ENCODE measurements around the gene RAD1. TPM values are rescaled to one million over a fixed set of nuclear protein-coding genes. Genes with fewer than 3 reads are reported as not detected.
"Not testable (repeated sequence)": the region's sequence is repeated elsewhere in the genome, so short reads cannot be mapped to it uniquely, and the experiment has no call there.

The RAD1 gene
- total RNA-seq, 1 donor from 2014 or later, result 23.7 TPM

DNA sequence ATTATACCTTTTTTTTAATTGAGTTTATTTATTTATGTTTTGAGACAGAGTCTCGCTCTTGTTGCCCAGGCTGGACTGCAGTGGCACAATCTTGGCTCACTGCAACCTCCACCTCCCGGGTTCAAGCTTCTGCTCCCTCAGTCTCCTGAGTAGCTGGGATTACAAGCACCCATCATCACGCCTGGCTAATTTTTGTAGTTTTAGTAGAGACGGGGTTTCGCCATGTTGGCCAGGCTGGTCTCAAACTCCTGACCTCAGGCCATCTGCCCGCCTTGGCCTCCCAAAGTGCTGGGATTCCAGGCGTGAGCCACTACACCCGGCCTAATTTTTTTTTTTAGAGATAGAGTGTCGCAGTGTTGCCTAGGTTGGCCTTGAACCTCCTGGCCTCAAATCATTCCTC lies 8.0 kb upstream of the RAD1 start:
- intact Hi-C loops (cut with micrococcal nuclease); ATAC-seq; DNase-seq: not testable (repeated sequence)

DNA sequence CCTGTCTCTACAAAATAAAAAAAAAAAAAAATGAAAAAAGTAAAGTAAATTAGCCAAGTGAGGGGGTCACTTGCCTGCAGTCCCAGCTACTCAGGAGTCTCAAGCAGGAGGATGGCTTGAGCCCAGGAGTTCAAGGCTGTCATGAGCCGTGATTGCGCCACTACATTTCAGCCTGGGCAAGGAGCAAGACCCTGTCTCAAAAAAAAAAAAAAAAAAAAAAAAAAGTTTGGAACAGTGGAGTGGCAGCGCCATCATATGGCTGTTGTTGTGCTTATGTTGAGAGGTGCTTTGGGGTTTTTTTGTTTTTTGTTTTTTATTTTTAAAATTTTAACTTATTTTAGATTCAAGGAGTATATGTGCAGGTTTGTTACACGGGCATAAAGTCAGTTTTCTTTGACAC lies 3.8 kb upstream of the RAD1 start:
- ATAC-seq, result no peak
- intact Hi-C loops (cut with micrococcal nuclease), result no loop called here
- DNase-seq, result no peak

DNA sequence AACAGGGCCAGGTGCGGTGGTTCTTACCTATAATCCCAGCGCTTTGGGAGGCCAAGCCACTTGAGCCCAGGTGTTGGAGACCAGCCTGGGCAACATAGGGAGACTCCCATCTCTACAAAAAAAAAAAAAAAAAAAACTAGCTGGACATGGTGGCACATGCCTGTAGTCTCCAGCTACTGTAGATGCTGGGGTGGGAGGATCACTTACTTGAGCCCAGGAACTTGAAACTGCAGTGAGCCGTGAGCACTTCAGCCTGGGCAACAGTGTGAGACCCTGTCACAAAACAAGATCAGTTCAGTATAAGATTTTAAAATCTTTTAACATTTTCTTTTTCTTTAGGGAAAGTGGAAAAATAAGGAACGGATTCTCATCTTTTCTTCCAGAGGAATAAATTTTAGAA lies 2.7 kb upstream of the RAD1 start:
- DNase-seq (no peak), ATAC-seq (no peak)
- intact Hi-C loops (cut with micrococcal nuclease), result no loop called here

DNA sequence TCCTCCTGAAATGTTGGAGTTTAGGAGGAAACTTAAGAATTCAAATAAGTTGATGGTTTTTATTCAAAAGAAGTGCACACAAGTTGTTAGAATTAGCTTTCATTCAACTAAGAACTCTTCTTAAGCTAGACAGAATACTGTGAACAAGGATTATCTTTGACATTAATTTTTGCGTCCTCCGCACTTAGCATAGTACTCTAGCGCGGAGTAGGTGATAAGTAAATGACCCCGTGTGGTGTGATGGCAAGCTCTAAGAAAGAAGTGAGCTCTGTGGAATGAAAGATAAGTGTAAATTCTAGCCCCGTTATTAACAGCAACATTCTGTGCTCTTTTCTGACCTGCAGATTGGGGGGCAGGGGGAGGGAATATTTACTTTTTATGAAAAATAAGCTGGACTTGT lies 1.2 kb upstream of the RAD1 start:
- no peak for ATAC-seq
- intact Hi-C loops (cut with micrococcal nuclease), result no loop called here
- no peak for DNase-seq

DNA sequence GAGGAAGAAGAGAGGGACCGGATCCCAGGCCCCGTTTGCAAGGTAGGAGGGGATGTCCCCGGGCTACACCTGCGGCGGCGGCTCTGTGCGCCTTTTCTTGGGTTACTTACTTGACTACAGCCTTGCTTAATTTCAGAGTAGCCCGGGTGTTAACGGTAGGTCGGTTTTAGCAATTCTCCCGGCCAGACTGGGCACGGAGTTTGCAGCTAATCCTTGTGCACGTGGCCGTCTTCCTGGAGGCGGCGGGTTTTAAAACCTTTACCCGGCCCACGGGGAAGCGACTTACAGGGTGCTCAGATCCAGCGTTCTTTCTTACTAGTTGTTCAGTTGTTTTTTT lies 520 bp upstream of the RAD1 start:
- intact Hi-C loops (cut with micrococcal nuclease), result no loop called here
- ATAC-seq (no peak), DNase-seq (no peak)

DNA sequence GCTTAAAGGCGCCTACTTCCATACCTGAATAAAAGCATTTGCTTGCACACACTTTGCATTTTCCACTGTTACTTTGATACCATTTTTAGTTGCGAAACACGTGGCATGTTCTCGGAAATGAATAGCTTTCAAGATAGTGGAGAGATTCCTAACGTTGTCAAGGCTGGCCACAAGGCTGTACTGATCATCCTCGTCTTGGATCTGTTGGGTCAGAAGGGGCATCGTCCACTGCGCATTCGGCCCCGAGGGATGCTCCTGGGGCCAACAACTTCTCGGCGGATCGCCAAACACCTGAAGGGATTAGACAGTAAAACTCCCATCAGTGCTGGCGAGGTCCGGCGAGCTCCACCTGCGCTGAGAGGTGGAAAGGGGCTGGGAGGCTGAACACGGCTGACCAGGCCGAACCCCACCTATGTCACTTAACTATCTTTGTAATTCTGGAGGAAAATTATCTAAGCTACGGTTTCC lies 599 bp downstream of the RAD1 start:
- ATAC-seq, result peak; percentile 5
- intact Hi-C loops (cut with micrococcal nuclease), result no loop called here
- DNase-seq, result peak; percentile 46

DNA sequence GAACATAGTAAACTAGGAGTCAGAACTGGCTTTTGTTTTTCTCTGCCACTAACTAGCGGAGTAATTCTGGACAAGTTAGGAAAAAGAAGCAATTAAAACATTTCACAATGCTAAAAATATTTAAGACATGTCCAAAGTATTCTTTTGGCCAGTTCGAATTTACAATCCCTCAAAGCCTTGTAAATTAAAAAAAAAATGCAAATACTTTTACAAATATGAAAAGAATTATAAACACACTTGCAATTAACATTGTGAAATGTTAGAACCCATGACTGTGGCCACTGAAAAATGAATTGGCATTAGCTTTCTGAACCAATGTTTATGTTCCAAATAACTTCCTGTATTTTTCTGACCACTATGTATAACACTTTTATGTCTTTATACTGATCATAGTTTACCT lies 2.2 kb downstream of the RAD1 start:
- no peak for ATAC-seq
- intact Hi-C loops (cut with micrococcal nuclease), result no loop called here
- DNase-seq, result no peak

DNA sequence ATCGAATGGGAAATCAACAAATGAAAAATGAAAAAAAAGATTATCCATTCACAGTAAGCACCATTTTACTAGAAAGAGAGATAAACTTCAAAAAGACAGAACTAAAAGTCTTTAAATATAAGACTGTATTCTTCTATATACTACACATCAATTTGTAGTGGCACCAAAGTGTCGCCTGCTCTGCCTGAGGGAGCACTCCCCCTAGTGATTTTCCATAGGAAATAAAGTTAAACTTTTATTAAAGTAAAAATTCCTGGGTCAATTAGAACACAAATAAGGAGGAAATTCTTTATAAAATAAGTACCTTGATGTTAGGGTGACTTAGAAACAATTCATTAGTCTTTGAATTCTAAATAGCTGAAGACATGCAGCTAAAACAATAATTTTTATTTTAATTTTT lies 9.7 kb downstream of the RAD1 start:
- ATAC-seq, result no peak

DNA sequence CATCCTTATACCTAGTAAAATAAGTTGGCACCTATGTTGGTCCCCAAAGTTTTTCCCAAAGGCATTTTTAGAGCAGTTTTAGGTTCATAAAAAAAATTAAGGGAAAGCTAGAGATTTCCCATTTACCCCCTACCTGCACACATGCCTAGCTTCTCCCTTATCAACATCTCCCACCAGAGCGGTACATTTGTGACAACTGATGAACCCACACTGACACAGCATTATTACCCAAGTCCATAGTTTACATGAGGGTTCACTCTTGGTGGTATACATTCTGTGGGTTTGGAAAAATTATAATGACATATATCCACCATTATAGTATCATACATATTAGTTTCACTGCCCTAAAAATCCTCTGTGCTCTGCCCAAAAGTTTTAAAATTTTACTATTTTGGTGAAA lies 12.0 kb downstream of the RAD1 start:
- DNase-seq, result no peak
- ATAC-seq, result no peak
- intact Hi-C loops (cut with micrococcal nuclease), result no loop called here

More for the DNA sequence above, 9.7 kb downstream of the RAD1 start:
- intact Hi-C loops (cut with micrococcal nuclease), result no loop called here
- no peak for DNase-seq

DNA sequence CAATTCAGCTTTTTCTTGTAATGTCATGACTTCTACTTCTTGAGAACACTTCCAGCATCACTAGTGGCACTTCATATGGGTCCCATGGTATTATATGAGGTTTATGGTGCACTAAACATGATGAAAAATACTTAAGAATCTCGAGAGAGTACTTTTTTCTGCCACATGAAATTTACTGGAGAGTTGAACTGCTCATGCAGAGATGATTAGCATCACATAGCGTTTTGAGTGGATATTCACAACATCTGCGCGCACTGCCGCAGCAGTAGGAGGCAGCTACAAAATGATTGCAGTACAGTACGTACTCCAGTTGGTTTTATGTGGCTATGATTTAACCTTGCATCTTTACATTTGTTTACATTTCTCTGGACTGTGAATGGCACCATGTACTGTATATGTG lies 14.7 kb downstream of the RAD1 start:
- ATAC-seq (no peak), DNase-seq (no peak)
- intact Hi-C loops (cut with micrococcal nuclease), result no loop called here

DNA sequence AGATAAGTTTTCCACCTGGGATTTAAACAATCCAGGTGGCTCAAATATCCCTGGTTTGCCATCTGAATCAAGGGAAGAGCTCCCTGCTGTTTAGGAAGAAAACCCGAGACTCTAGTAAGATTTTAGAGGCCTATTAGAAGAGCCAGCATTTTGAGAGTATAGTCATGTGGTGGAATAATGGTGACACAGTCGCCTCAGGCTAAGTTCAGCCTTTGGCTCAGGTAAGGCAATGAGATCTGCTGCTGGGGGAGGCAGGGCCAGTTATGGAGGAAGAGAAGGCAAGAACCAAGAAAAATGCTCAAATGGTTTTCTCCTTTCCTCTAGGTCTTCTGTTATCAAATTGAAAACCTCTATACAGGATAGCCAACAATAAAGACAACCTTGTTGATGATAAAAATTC lies 16.2 kb downstream of the RAD1 start:
- intact Hi-C loops (cut with micrococcal nuclease), result loop anchor here (2.0 kb wide), 1 partner anchor 376 kb away; no protein-coding TSS in a partner anchor
- DNase-seq (no peak), ATAC-seq (no peak)

DNA sequence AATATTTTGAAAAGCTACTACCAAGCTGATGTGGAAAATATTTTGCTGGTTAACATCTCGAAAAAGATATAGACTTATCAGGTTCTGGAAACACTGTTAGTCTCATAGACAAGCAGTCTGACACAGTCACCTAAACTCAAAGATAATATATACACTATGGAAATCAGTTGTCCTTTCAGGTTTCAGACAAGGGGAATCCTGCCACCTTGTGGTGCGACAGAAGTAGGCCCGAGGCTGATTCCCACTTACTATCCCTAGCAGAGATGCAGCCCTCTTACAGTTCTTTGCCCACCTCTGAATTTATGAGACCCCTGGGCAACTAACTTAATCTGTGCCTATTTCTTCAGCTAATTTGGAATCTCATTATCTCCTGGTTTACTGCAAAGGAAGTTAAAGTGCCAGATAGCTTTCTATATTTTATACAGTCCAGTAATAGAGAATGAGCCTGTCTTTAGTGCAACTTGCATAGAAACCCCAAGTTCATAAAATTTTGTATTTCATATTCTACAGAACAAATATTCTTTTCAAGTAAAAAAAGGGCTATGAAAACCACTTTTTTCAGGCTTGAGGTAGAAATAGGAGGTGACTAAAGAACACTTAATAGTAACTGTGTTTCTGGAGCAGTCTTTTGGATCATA lies 16.9 kb downstream of the RAD1 start:
- peak; percentile 80 for ATAC-seq
- DNase-seq, result peak; percentile 59
- intact Hi-C loops (cut with micrococcal nuclease), result loop anchor here (2.0 kb wide), 1 partner anchor 376 kb away; no protein-coding TSS in a partner anchor

DNA sequence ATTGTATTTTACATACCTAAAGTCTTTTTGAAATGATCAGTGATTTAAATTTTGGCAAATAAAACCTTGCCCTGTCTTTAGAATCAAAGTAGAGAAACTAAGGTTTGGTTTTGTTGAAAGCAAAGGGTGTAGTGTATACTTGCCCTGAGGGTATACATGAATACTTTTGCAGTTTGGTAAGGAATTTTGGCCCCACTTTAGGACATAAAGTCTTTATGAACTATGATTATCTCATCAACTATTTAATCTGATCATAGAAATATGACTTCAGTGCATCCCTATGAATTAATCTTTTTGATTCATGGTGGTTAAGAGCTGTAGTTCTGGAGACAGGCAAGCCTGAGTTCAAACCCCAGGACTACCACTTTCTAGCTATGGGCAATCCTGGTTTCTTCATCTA lies 17.7 kb downstream of the RAD1 start:
- intact Hi-C loops (cut with micrococcal nuclease), result loop anchor here (2.0 kb wide), 1 partner anchor 375 kb away; no protein-coding TSS in a partner anchor
- ATAC-seq (no peak), DNase-seq (no peak)

DNA sequence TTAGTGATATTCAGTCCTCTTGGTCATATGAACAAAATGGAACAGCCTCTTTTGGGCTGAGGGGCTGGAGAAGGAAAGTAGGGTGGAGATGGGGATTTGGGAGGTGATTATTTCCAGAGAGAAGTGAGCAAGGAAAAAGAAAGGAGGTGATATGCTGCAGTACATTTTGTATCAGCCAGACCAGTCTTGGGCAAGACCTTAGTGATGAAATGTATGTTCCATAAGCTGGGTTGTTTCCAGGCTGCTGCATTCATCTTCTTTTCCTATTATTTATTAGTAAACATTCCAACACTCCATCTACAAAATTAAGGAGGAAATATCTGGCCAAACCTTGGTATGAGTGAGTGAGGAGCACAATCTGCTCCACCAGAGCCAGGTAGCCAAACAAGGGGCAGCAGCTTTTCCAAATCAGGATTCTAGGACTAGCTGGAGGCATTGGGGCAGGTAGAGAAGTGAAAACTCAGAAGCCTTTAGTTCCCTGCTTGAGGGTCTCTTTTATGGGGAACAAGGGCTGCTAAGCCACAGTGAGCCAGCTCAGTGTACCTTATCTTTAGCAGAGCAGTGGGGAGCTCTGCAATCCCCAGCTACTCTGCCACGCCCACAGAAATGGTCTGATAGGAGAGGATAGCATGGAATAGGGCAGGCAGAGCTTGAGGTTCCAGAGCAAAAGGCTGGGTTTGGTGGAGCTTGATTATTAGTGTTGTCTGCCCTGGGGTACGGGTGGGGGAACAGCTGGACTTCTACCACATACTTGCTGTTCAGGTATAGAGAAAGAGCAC lies 19.5 kb downstream of the RAD1 start:
- intact Hi-C loops (cut with micrococcal nuclease), result no loop called here
- DNase-seq (no peak), ATAC-seq (no peak)

DNA sequence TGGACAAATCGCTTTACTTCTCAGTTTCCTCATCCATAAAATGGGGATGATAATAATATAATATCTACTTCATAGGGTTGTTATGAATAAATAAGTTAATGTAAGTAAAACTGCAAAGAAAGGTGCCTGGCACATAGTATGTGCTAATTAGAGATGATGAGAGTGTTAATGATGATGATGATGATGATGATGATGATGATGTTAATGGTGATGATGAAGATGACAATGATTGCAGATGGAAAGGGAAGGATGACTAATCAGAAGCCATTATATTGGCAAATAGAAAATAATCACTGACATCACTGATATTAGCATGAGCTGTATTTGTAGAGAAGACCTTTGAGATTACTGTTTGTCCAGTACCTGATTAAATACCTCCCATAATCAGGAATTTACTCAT lies 20.6 kb downstream of the RAD1 start:
- no peak for ATAC-seq
- intact Hi-C loops (cut with micrococcal nuclease), result no loop called here

DNA sequence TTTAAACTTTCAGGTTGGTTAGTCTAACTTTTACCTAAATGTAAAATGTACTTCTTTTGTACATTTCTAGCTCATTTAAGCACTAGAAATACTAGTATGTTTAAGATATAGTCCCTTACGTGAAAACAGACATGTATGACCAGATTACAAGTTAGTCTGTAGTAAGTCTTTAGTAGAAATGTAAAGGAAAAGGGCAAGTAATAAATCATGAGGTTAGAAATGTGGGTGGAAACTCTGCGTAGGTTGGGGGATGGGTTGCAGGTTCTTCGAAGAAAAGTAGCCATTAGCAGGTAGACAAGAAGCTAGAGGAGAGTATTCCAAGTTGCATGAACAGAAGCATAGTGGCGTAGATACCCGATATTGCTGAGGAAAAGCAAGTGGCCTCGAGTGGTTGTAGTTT lies 22.9 kb downstream of the RAD1 start:
- no peak for ATAC-seq
- intact Hi-C loops (cut with micrococcal nuclease), result no loop called here
- DNase-seq, result no peak

More for the DNA sequence above, 20.6 kb downstream of the RAD1 start:
- no peak for DNase-seq

DNA sequence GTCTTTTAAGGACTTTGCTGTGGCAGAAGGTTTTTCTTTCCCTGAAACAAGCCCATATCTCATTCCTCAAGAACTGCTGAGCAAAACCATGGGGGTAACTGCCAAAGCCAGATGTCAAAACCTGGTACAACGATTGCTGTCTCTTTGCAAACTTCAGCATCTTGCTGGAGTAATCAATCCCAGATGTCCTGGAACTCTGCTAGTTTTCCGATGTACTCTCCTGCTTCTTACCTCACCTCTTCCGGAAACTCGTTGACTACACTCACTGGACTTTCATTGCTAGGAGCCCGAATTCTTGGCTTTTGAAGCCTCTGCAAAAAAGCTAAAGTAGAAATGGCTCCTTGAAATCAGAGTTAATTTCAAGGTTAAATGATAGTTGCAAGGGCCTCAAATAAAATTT lies 23.3 kb downstream of the RAD1 start:
- ATAC-seq (peak; percentile 64), DNase-seq (no peak)
- intact Hi-C loops (cut with micrococcal nuclease), result no loop called here

DNA sequence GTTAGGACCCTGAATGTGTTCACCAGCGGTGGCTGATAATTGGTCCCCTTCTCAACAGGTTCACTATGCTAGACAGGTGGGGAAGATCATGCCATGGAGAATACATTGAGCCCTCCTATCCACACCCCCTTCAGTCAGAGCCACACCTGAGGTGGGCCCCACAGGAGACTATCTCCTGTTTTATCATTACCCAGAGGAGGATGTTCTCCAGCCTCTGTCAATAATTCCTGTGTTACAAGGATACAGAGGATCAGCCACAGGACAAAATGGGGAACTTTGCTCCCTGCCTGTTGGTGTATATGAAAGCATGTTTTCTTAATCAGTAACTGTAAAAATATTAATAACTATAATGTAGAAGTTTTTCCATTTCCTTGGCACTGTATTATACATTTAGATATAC lies 25.9 kb downstream of the RAD1 start:
- DNase-seq (no peak), ATAC-seq (no peak)
- intact Hi-C loops (cut with micrococcal nuclease), result no loop called here

DNA sequence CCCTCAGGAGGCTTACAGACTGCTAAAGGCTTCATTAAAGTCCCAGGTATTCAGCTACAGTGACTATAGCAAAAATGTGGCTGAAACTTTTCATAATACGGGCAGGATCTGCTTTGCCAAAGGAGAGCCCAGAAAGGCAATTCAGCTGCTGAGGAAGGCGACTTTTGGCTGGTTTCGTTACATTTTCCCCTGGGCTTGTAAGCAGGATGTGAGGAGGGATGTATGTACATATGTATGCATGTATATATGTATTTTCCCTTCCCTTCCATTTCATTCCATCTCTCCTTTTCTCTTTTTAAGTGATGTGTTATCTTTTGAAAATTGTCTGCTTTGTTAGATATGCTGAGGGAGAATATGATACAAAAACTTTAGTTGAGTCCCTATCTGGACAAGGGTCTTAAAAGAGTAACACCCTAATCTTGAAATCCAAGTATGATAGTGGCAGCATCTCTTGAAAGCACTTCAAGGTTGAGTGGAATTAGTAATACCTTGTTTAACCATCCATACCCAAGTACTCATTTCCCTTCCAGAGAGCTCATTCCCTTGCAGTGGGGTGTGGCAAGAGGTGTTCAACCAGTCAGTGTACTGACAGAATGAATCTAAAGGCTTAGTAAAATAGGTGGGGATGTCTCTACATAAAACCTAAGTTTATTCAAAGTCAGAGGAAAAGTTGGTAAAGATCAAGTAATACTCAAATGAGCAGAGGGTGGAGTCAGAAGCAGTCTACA lies 28.7 kb downstream of the RAD1 start:
- intact Hi-C loops (cut with micrococcal nuclease), result no loop called here
- DNase-seq (no peak), ATAC-seq (no peak)

DNA sequence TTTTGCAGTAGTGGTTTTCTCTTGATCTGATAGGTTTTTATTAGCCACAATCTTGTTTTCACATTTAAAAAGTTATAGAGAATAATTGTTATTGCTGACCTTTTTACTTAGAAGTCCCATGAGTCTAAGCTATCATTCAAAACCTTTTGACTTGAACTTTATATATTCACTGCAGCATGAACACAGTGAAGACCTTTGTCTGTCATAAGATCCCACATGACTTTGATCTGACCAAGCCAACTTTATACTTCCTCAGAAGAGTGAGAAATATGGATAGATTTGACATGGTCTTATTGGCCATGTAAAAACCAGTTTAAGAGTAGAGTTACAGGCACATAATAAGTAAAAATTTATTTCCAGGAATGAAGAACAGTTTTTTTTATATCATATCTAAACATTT lies 34.1 kb downstream of the RAD1 start:
- intact Hi-C loops (cut with micrococcal nuclease), result no loop called here
- DNase-seq (no peak), ATAC-seq (no peak)

All from left ventricle myocardium superior (tissue), 1 donor.